ENCODE results near the gene RAVER1.

GRCh38 chr19:10289167-10289835, 44.0 kb downstream of the RAVER1 start:
- TF ChIP-seq, protein P1, sequence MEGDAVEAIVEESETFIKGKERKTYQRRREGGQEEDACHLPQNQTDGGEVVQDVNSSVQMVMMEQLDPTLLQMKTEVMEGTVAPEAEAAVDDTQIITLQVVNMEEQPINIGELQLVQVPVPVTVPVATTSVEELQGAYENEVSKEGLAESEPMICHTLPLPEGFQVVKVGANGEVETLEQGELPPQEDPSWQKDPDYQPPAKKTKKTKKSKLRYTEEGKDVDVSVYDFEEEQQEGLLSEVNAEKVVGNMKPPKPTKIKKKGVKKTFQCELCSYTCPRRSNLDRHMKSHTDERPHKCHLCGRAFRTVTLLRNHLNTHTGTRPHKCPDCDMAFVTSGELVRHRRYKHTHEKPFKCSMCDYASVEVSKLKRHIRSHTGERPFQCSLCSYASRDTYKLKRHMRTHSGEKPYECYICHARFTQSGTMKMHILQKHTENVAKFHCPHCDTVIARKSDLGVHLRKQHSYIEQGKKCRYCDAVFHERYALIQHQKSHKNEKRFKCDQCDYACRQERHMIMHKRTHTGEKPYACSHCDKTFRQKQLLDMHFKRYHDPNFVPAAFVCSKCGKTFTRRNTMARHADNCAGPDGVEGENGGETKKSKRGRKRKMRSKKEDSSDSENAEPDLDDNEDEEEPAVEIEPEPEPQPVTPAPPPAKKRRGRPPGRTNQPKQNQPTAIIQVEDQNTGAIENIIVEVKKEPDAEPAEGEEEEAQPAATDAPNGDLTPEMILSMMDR (IDR thresholded peaks at IDR 0.05) = no peak
- no peak for TF ChIP-seq EP300 (IDR thresholded peaks at IDR 0.05)
- TF ChIP-seq POLR2A (IDR thresholded peaks at IDR 0.05) = no peak

Data from gastroesophageal sphincter (tissue), 3 donors.